MM.1S (cell line): ENCODE measurements around the gene ADAMTS1.

ENCODE experiments used
- DNase-seq: peaks from one replicate; pipeline ENCODE4 v3.0.0-alpha.2; 2015
- H2AFZ ChIP-seq: fragments of 300-600 bp; sonication (generic); 2 replicates; pipeline ENCODE4 v1.6.0; 2016; ENCODE audit warnings: antibody characterized with exemption, low read length
- H3F3A ChIP-seq: fragments of 300-600 bp; sonication (generic); 2 replicates; pipeline ENCODE4 v1.6.1; 2016; ENCODE audit warnings: mild to moderate bottlenecking, antibody characterized with exemption, low read length, moderate library complexity, mixed read lengths; ENCODE audit not compliant: insufficient read depth
- H3K27ac ChIP-seq: fragments of 300-600 bp; sonication (generic); 2 replicates; pipeline ENCODE4 v1.5.1; 2016; ENCODE audit warnings: mild to moderate bottlenecking, low read length
- H3K27me3 ChIP-seq: fragments of 300-600 bp; sonication (generic); replicated peaks from 2 replicates; pipeline ENCODE4 v1.6.0; 2016; ENCODE audit warnings: low read length; ENCODE audit not compliant: insufficient read depth
- H3K36me3 ChIP-seq: fragments of 300-600 bp; sonication (generic); replicated peaks from 2 replicates; pipeline ENCODE4 v1.6.1; 2016; ENCODE audit warnings: mild to moderate bottlenecking, low read length, mixed read lengths; ENCODE audit not compliant: insufficient read depth
- H3K4me1 ChIP-seq: fragments of 300-600 bp; sonication (generic); 2 replicates; pipeline ENCODE4 v1.6.1; 2016; ENCODE audit warnings: low read length, mixed read lengths
- H3K4me2 ChIP-seq: fragments of 300-600 bp; sonication (generic); 2 replicates; pipeline ENCODE4 v1.6.0; 2016; ENCODE audit warnings: low read depth, low read length
- H3K4me3 ChIP-seq: fragments of 300-600 bp; sonication (generic); 2 replicates; pipeline ENCODE4 v1.5.1; 2016; ENCODE audit warnings: low read length, mixed read lengths
- H3K79me2 ChIP-seq: fragments of 300-600 bp; sonication (generic); 2 replicates; pipeline ENCODE4 v1.6.1; 2016; ENCODE audit warnings: mixed run types, low read length, mixed read lengths
- H3K9ac ChIP-seq: fragments of 300-600 bp; sonication (generic); 2 replicates; pipeline ENCODE4 v1.6.1; 2016; ENCODE audit warnings: low read length, mixed read lengths
- H3K9me2 ChIP-seq: fragments of 300-600 bp; sonication (generic); replicated peaks from 2 replicates; pipeline ENCODE4 v1.6.1; 2016; ENCODE audit warnings: mild to moderate bottlenecking, low read length, mixed read lengths; ENCODE audit not compliant: insufficient read depth
- H3K9me3 ChIP-seq: fragments of 300-600 bp; sonication (generic); replicated peaks from 2 replicates; pipeline ENCODE4 v1.6.1; 2016; ENCODE audit warnings: mild to moderate bottlenecking, low read length, mixed read lengths; ENCODE audit not compliant: insufficient read depth
- H4K20me1 ChIP-seq: fragments of 300-600 bp; sonication (generic); 2 replicates; pipeline ENCODE4 v1.6.1; 2016; ENCODE audit warnings: mild to moderate bottlenecking, low read length, moderate library complexity, mixed read lengths; ENCODE audit not compliant: insufficient read depth
- EZH2 ChIP-seq: fragments of 300-600 bp; sonication (generic); optimal IDR thresholded peaks from 2 replicates; pipeline ENCODE3; 2017; ENCODE audit warnings: low read depth, mild to moderate bottlenecking, antibody characterized with exemption, low read length, mixed read lengths
- EZH2phosphoT487 ChIP-seq: fragments of 300-600 bp; sonication (generic); IDR thresholded peaks from 2 replicates; pipeline ENCODE4 v1.6.1; 2018; ENCODE audit warnings: antibody characterized with exemption, low read length
- TF ChIP-seq, protein P1 (sequence below): fragments of 300-600 bp; sonication (generic); IDR thresholded peaks from 2 replicates; pipeline ENCODE4 v1.5.1; 2016; ENCODE audit warnings: antibody characterized with exemption, low read length, mixed read lengths

ADAMTS1 gene

DNA sequence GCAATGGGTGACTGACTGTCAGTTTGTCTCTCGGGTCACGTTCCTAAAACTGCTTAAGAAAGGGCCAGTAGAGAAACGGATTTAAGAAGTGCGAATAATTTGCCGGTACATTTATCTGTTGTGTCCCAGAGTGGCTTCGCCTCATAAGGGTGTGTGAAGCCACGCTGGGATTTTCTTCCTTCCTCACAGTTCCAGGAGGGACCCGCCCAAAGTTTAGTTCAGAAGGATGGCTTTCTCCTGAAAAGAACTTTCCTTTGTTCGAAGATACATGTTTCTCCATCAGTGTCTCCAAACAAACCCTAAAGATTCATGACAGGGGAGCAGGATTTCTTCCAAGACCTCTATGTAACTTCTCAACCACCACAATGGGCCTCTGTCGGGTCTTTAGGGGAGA lies 49.8 kb downstream of the ADAMTS1 start:
- H3K36me3 ChIP-seq, result no peaks in the 10 kb centered on the region
- H2AFZ ChIP-seq, result no peak overlapping the region
- TF ChIP-seq EZH2, result no peak
- no peak for TF ChIP-seq EZH2phosphoT487
- TF ChIP-seq, protein P1, sequence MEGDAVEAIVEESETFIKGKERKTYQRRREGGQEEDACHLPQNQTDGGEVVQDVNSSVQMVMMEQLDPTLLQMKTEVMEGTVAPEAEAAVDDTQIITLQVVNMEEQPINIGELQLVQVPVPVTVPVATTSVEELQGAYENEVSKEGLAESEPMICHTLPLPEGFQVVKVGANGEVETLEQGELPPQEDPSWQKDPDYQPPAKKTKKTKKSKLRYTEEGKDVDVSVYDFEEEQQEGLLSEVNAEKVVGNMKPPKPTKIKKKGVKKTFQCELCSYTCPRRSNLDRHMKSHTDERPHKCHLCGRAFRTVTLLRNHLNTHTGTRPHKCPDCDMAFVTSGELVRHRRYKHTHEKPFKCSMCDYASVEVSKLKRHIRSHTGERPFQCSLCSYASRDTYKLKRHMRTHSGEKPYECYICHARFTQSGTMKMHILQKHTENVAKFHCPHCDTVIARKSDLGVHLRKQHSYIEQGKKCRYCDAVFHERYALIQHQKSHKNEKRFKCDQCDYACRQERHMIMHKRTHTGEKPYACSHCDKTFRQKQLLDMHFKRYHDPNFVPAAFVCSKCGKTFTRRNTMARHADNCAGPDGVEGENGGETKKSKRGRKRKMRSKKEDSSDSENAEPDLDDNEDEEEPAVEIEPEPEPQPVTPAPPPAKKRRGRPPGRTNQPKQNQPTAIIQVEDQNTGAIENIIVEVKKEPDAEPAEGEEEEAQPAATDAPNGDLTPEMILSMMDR, result no peak
- no peak for DNase-seq
- no peak overlapping the region for H3K4me2 ChIP-seq
- H3K27me3 ChIP-seq, result no peaks in the 10 kb centered on the region
- no peaks in the 10 kb centered on the region for H3F3A ChIP-seq
- H3K4me1 ChIP-seq, result no peaks in the 10 kb centered on the region
- no peaks in the 10 kb centered on the region for H4K20me1 ChIP-seq
- no peaks in the 10 kb centered on the region for H3K9me2 ChIP-seq
- no peak overlapping the region for H3K4me3 ChIP-seq
- no peak overlapping the region for H3K27ac ChIP-seq
- H3K79me2 ChIP-seq, result no peaks in the 10 kb centered on the region
- H3K9me3 ChIP-seq, result no peaks in the 10 kb centered on the region
- no peak overlapping the region for H3K9ac ChIP-seq

DNA sequence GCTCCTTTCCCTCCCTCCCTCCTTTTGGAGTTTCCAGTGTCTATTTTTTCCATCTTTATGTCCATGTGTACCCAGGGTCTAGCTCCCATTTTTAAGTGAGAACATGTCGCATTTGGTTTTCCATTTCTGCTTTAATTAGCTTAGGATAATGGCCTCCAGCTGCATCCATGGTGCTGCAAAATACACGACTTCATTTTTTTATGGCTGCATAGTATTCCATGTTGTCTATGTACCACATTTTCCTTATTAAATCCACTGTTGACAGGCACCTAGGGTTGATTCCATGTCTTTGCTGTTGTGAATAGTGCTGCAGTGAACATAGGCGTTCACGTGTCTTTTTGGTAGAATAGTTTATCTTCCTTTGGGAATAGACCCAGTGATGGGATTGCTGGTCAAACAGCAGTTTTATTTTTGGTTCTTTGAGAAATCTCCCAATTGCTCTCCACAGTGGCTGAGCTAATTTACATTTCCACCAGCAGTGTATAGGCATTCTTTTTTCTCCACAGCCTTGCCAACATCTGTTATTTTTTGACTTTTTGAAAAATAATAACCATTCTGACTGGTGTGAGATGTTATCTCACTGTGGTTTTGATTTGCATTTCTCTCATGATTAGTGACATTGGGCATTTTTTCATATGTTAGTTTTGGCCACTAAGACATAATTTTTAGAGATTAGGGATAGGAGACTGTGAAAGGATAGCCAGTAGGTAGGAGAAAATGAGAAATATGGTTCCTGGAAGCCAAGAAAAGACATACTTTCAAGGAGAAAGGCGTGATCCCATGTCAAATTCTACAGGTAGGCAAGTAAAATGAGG lies 50.4 kb downstream of the ADAMTS1 start:
- no peaks in the 10 kb centered on the region for H3K79me2 ChIP-seq
- H3K9me2 ChIP-seq, result no peaks in the 10 kb centered on the region
- TF ChIP-seq EZH2phosphoT487, result no peak
- TF ChIP-seq EZH2, result no peak
- TF ChIP-seq, protein P1, result no peak
- no peaks in the 10 kb centered on the region for H3K36me3 ChIP-seq
- H2AFZ ChIP-seq, result no peak overlapping the region
- no peaks in the 10 kb centered on the region for H4K20me1 ChIP-seq
- H3K4me1 ChIP-seq, result no peaks in the 10 kb centered on the region
- DNase-seq, result no peak
- no peak overlapping the region for H3K4me3 ChIP-seq
- no peak overlapping the region for H3K4me2 ChIP-seq
- no peaks in the 10 kb centered on the region for H3F3A ChIP-seq
- H3K9me3 ChIP-seq, result no peaks in the 10 kb centered on the region
- H3K27me3 ChIP-seq, result no peaks in the 10 kb centered on the region
- H3K27ac ChIP-seq, result no peak overlapping the region
- H3K9ac ChIP-seq, result no peak overlapping the region

DNA sequence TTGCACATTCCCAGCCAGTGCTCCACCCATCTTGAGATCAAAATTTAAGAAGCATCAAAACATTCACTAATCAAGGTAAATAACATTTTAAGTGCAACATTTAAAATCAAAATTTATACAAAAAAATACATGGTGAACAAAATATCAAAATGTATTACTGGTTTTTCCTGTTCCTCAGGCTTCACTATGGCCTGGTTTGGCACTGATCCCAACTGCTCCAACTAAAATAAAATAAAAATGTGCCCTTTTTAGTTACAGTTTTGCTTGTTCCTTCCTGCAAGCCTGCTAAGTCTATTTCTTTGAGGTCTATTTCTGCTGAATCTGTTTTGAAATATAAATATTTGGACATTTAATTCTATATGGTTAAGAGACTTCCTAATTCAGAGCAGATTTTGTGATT lies 54.9 kb downstream of the ADAMTS1 start:
- H4K20me1 ChIP-seq, result no peaks in the 10 kb centered on the region

More for the DNA sequence above, 54.9 kb downstream of the ADAMTS1 start:
- H3K9me2 ChIP-seq, result no peaks in the 10 kb centered on the region
- H3K4me2 ChIP-seq, result no peak overlapping the region
- no peaks in the 10 kb centered on the region for H3K79me2 ChIP-seq
- H3K36me3 ChIP-seq, result no peaks in the 10 kb centered on the region
- H2AFZ ChIP-seq, result no peak overlapping the region
- TF ChIP-seq EZH2phosphoT487 (no peak), EZH2 (no peak)
- TF ChIP-seq, protein P1, result no peak
- no peaks in the 10 kb centered on the region for H3F3A ChIP-seq
- no peak overlapping the region for H3K4me3 ChIP-seq
- H3K9me3 ChIP-seq, result no peaks in the 10 kb centered on the region
- no peak overlapping the region for H3K9ac ChIP-seq
- DNase-seq, result no peak
- no peak overlapping the region for H3K27ac ChIP-seq
- no peaks in the 10 kb centered on the region for H3K27me3 ChIP-seq
- H3K4me1 ChIP-seq, result no peaks in the 10 kb centered on the region
